Upper lobe of left lung (tissue), 6 donors: ENCODE results near the gene NID2. TPM values are rescaled to one million over a fixed set of nuclear protein-coding genes. Genes with fewer than 3 reads are reported as not detected.

Experiments used
- ATAC-seq, 2 donors: fragments of 200-7000 bp; cut with Tn5 transposase; one replicate each; pipeline ENCODE4 v1.9.1; 2022; ENCODE audit warnings: mild to moderate bottlenecking in 2 of 2, moderate library complexity in 2 of 2; ENCODE audit not compliant: low FRiP score in 2 of 2
- DNase-seq, 2 donors: peaks; one replicate each; pipeline ENCODE4 v3.0.0-alpha.2; 2019 to 2020
- H3K27ac ChIP-seq, 4 donors: fragments of 200-600 bp; sonication (generic); one replicate each; pipeline ENCODE4 v1.5.1; 2016 to 2019
- H3K27me3 ChIP-seq, 4 donors: fragments of 200-600 bp; sonication (generic); one replicate each; pipeline ENCODE4 v1.5.1; 2017 to 2019
- H3K36me3 ChIP-seq, 4 donors: fragments of 200-600 bp; sonication (generic); one replicate each; pipeline ENCODE4 v1.5.1; 2016 to 2019
- H3K4me1 ChIP-seq, 4 donors: fragments of 200-600 bp; sonication (generic); one replicate each; pipeline ENCODE4 v1.5.1; 2018 to 2019
- H3K4me3 ChIP-seq, 4 donors: fragments of 200-600 bp; sonication (generic); one replicate each; pipeline ENCODE4 v1.5.1; 2017 to 2019; ENCODE audit warnings: mild to moderate bottlenecking in 2 of 4, moderate library complexity in 1 of 4
- H3K9me3 ChIP-seq, 4 donors: fragments of 200-600 bp; sonication (generic); one replicate each; pipeline ENCODE4 v1.5.1; 2018 to 2019
- CTCF ChIP-seq, 6 experiments: fragments of 450-650 bp in 4 of 6; fragments of 200-600 bp in 2 of 6; sonication (generic) in 2 of 6; IDR thresholded peaks; one replicate each; pipeline ENCODE4 v1.5.1; 2016 to 2019; ENCODE audit warnings: antibody characterized with exemption in 6 of 6
- EP300 ChIP-seq, 4 donors: sonication (generic); formaldehyde crosslinking; IDR thresholded peaks; one replicate each; pipeline ENCODE4 v1.5.1; 2017; ENCODE audit warnings: antibody characterized with exemption in 4 of 4, control low read depth in 2 of 4
- POLR2A ChIP-seq, 4 donors: fragments of 450-650 bp; IDR thresholded peaks; one replicate each; pipeline ENCODE4 v1.5.1; 2016 to 2017; ENCODE audit warnings: antibody characterized with exemption in 4 of 4, mild to moderate bottlenecking in 2 of 4
- POLR2AphosphoS5 ChIP-seq, 2 donors: sonication (generic); formaldehyde crosslinking; IDR thresholded peaks; one replicate each; pipeline ENCODE4 v1.5.1; 2017; ENCODE audit warnings: antibody characterized with exemption in 2 of 2
- WGBS, 2 donors: methylation state at CpG; one replicate each; pipeline ENCODE4 v1.1.5; 2017 to 2018; 5-methylcytosine and 5-hydroxymethylcytosine counted together
- total RNA-seq, 6 donors: library from RNA; depleted of rRNA in 4 of 6; stranded (reverse); fragments of >200 nt in 4 of 6; gene quantifications; one replicate each; pipeline versions ENCODE4 v1.1.0 to v1.2.1, GENCODE V29; 2016 to 2021
- donor health status: DM: no; HTN: no; CAD: no; lungs with moderate emphysema.
- donor health status: DM: no; HTN: yes; CAD: no; lungs with severe emphysema.

Gene NID2
- total RNA-seq, 6 donors from 2014 or later: 4.9 to 33.5 (median 8.3) TPM

- DNase-seq: no peak
These were observed 49.9 kb downstream of the NID2 start for GRCh38 chr14:52018970-52019369.

GRCh38 chr14:52018252-52018651 lies 50.6 kb downstream of the NID2 start:
- Histone ChIP-seq H3K4me3 (no peak overlapping the region), H3K4me1 (peaks cover 7 to 35% (median 22%) of the 10 kb centered on the region in 4 donors), H3K36me3 (no peaks in the 10 kb centered on the region), H3K9me3 (no peaks in the 10 kb centered on the region), H3K27me3 (no peaks in the 10 kb centered on the region), H3K27ac (no peak overlapping the region)
- ATAC-seq: no peak
- 53 to 65% methylated on average over 4 of the region's 4 CpGs for WGBS, 2 donors
- TF ChIP-seq CTCF (IDR thresholded peaks at IDR 0.05) (no peak), POLR2A (IDR thresholded peaks at IDR 0.05) (no peak), EP300 (IDR thresholded peaks at IDR 0.05) (no peak), POLR2AphosphoS5 (IDR thresholded peaks at IDR 0.05) (no peak)
- DNase-seq: no peak

More at GRCh38 chr14:52018970-52019369, 49.9 kb downstream of the NID2 start:
- ATAC-seq: no peak
- H3K9me3 ChIP-seq: no peaks in the 10 kb centered on the region
- no peak overlapping the region for H3K27ac ChIP-seq
- no peaks in the 10 kb centered on the region for H3K27me3 ChIP-seq
- WGBS, 2 donors: 83 to 96% methylated on average over 4 to 8 of the region's 8 CpGs
- no peaks in the 10 kb centered on the region for H3K36me3 ChIP-seq
- TF ChIP-seq POLR2A (IDR thresholded peaks at IDR 0.05) (no peak), EP300 (IDR thresholded peaks at IDR 0.05) (no peak), CTCF (IDR thresholded peaks at IDR 0.05) (no peak), POLR2AphosphoS5 (IDR thresholded peaks at IDR 0.05) (no peak)
- peaks cover 5 to 30% (median 21%) of the 10 kb centered on the region in 4 donors for H3K4me1 ChIP-seq
- no peak overlapping the region for H3K4me3 ChIP-seq

GRCh38 chr14:52015411-52016030 lies 53.3 kb downstream of the NID2 start:
- WGBS, 2 donors: 65 to 73% methylated on average over 5 to 8 of the region's 8 CpGs
- peaks cover 0 to 19% (median 13%) of the 10 kb centered on the region in 4 donors for H3K36me3 ChIP-seq
- ATAC-seq (no peak), DNase-seq (no peak)
- TF ChIP-seq CTCF (IDR thresholded peaks at IDR 0.05) (peak in 1 of 6 experiments; percentile 13), POLR2AphosphoS5 (IDR thresholded peaks at IDR 0.05) (no peak), EP300 (IDR thresholded peaks at IDR 0.05) (no peak), POLR2A (IDR thresholded peaks at IDR 0.05) (no peak)
- no peaks in the 10 kb centered on the region for H3K9me3 ChIP-seq
- H3K27ac ChIP-seq: no peak overlapping the region
- peaks cover 5 to 23% (median 16%) of the 10 kb centered on the region in 4 donors for H3K4me1 ChIP-seq
- no peak overlapping the region for H3K4me3 ChIP-seq
- no peaks in the 10 kb centered on the region for H3K27me3 ChIP-seq

GRCh38 chr14:52014601-52015267 lies 54.1 kb downstream of the NID2 start:
- Histone ChIP-seq H3K4me1 (peaks cover 5 to 21% (median 14%) of the 10 kb centered on the region in 4 donors), H3K27ac (peak overlapping the region in 1 of 4 donors; percentile 9), H3K4me3 (no peak overlapping the region), H3K27me3 (no peaks in the 10 kb centered on the region), H3K9me3 (no peaks in the 10 kb centered on the region), H3K36me3 (peaks cover 5 to 27% (median 20%) of the 10 kb centered on the region in 4 donors)
- DNase-seq: peak in 1 of 2 donors; percentile 49
- peak in 1 of 2 donors; percentile 7 for ATAC-seq
- TF ChIP-seq CTCF (IDR thresholded peaks at IDR 0.05): no peak
- TF ChIP-seq POLR2AphosphoS5 (IDR thresholded peaks at IDR 0.05): no peak
- TF ChIP-seq POLR2A (IDR thresholded peaks at IDR 0.05): no peak
- TF ChIP-seq EP300 (IDR thresholded peaks at IDR 0.05): no peak
- 77 to 81% methylated on average over 12 to 15 of the region's 15 CpGs for WGBS, 2 donors
